HG02571 (cell line): ENCODE measurements around the gene PEX14.

Source experiments
- ATAC-seq: cut with Tn5 transposase; IDR thresholded peaks from one replicate; pipeline ENCODE4 v1.9.1; 2021; ENCODE audit warnings: mild to moderate bottlenecking, moderate library complexity; ENCODE audit not compliant: unreplicated experiment

The PEX14 gene

DNA sequence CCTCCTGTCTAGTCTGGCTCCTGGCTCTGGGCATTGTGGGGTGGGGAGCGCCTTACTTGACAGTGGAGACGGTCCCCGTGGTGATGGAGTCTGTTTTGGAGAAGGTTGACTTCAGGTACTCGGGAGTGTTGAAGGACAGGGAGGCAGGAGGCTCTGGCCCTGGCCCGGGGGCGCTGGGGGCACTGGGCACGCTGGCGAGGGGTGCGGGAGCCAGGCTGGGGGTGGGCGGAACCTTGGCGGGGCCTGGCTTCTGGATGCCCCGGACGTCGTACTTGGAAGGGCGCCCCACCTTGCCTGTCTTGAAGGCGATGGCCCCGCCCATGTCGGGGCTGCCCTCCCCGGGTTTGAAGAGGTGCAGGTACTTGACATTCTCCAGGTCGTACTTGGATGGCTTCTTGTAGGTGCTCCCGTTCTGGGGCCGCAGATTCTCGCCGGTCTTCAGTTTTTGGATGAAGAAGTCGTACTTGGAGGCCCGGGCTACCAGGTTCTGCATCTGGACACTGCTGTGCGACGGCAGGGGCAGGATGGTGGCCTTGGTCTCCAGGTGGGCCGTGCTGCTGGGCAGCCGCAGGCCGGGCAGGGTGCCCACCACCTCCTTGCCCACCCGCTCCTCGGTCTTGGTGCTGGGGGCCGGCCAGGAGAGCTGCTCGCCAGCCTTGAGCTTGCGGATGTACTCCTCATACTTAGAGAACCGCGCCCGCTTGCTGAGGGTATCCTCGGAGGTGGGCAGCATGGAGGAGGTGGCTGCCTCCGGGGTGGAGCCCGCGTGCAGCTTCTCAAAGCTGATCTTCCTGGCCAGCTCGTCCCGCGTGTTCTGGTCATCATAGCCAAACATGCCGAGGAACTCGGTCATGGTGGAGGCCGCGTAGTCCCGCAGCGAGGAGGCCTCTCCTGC, 185.1 kb downstream of the PEX14 start:
- ATAC-seq: no peak

DNA sequence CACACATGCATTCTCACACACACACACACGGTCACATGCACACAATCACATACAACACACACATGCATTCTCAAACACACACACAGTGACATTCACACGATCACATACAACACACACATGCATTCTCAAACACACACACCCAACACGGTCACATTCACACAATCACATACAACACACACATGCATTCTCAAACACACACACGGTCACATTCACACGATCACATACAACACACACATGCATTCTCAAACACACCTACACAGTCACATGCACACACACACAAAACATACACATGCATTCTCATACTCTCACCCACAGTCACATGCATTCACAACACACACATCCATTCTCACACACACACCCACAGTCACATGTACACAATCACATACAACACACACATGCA, 186.7 kb downstream of the PEX14 start:
- no peak for ATAC-seq

DNA sequence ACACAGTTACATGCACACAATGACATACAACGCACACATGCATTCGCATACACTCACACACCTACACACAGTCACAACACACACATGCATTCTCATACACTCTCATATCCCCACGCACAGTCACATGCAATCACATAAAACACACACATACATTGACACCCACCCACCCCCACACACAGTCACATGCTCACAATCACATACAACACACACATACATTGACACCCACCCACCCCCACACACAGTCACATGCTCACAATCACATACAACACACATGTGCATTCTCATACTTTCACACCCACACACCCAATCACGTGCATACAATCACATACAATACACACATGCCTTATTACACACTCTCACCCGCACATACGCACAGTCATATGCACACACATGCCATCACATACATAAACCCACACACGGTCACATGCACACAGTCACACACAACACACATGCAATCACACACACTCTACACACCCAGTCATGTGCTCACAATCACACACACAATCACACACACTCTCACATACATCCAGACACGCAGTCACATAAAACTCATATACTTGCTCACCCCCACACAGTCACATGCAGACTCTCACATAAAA, 187.4 kb downstream of the PEX14 start:
- ATAC-seq: no peak

DNA sequence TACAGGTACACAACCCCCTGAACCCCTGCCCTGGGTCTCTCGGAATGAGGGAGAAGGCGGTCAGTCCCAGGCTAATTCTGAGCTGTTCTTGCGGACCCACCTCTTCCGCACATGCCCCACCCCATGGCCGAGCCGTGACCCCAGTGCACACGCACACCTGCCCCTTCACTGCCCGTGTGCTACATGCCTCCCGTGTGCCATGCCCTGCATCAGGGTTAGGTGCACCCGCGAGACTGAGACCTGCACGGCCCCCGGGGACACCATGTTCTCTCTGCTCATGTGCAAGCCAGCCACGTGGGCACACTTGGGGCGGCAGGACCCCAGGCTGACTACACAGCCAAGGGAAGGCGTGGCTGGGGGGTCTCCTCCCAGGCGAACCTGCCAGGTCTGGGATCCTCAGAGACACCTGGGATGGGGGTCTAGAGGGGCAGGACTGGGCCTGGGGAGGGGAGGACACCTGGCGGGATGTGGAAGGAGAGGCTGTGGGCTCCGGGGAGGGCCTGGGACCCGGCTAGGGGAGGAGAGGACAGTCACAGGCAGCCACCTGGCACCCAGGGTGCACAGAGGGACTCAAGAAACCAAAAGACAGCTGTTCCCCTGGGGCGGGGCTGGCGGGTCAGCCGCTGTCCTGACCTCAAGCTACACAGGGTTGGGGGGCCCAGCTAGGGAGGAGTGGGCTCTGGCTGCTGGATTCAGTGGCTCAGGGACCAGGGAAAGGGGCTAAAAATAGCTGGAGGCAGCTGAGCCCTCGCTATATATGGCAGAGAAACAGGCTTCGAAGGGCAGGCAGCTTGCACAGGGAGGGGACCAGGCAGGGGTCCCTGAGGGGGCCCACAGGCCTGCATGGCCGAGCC, 188.3 kb downstream of the PEX14 start:
- no peak for ATAC-seq

DNA sequence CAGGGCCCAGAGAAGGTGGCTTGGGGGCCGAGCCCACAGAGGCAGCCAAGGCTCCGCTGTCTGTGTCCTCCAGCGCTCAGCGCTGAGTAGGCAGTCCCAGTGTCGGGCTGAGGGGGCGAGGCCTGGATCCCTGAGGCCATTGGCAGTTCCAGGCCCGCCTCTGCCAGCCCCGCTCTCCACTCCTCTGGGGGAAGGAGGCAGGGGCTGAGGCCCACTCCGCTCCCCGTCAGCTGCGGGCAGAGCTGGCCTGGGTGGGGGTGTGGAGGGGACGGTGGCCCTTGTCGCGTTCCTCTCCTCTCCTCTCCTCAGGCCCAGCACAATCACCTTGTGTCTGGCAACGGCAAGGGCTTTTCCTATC, 188.9 kb downstream of the PEX14 start:
- no peak for ATAC-seq

DNA sequence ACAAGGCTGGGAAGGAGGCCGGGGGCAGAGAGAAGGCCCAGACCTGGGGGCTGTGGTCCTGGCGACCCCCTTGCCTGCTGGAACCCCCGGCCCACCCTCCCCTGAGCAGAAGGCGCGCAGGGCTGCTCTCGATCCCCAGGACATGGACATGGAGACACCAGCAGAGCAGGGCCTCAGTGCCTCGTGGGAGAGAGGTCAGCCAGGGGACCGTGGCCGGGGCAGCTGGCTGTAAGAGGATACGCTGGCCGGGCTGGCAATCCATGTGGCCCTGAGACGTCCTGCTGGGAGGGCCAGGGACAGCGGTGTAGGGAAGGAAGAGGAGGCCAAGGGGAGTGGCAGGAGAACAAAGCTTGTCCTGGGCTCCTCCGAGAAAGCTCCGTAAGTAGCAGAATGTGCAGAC, 189.5 kb downstream of the PEX14 start:
- no peak for ATAC-seq

DNA sequence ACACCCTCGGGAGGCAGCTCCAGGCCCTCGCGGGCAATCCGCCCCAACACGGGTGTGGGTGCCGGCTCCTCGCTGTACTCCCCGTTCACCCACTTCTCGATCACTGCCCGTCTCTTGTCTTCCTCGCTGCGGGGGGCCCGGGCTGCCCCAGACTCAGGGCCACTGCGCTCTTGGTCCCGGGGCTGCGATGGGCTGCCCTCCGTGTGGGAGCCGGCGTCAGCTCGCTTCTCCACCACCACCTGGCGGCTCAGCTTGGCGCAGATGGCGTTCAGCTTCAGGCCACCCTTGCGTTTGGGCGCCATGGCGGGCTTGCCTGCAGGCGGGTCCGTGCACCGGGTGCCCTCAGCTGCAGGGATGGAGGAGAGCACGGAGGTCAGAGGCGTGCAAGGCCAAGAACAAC, 190.5 kb downstream of the PEX14 start:
- ATAC-seq: no peak

DNA sequence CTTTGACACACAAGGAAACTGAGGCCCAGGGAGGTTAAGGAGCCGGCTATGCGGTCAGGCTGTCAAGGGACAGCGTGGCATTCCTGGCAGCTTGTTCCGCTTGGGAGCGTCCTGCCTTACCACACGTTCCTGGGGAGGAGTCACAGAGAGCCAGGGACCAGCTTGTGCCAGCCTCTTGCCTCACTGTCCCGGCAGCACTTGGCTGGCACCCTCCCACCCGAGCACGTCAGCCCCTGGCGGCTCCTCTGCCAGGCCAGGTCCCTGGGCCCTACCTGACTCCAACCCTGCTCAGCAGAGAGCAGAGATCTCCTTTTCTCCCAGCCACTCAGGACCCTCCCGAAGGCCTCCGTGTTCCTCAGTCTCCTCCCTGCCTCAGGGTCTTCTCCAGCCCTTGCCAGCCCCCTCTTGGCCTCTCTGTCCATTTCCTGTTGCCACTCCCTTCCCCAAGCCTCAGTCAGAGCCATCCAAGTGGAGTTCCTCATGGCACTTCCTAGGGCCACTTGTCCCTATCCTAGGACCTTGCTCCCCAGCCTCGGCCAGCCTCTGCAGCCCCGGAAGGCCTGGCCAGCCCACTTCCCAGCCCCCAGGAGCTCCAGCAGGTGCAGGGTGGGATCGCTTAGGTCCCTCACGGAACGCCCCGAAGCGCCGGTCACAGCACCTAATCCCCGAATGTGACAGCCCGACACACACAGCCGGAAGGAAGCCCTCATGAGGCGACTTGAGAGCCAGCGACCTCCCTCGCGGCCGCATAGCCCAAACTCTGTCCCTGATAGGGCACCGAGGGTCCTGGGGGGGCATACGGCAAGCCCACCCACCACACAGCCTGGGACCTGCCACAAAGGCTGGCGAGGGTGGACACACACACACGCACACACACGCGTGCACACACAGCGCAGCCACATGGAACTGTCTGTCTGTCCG, 191.4 kb downstream of the PEX14 start:
- ATAC-seq: no peak

DNA sequence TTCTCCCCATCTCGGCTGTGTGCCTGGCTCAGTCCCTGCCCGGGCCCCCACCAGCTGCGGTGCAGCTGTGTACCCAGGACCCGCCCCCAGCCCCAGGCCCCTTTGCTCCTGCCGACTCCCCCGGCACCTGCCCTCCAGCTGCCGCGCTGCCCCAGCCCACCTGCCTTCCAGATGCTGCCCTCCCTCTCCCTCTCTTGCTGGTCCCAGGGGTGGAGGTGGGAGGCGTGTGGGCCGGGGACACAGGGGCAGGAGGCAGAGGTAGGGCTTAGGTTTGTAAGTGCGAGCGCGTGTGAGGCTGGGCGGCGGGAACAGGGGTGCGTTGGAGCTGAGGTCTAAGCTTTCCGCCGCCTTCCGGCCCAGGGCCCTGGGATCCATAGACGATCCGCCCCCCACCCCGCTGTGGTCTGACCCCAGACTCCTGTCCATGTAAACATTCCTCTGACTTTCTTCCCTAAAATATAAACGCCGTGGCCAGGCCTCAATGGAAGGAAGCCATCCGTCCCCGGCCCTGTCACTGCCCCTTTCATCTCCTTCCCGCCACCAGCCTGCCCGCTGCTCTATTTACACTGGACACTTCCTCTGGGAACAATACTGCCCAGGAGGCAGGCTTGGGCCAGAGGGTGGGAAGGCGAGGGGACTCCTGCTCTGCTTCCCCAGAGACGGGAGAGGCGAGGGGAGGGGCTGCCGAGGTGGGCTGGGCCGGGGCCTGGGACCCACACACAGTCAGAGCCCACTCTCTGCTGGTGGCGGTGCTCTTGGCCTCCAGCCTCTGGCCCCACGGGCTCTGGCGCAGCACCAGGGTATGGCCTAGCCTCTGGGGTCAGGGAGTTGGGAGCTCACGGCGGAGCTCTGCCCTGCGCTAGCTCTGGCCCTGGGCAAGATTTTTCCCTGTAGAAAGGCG, 193.4 kb downstream of the PEX14 start:
- ATAC-seq: no peak

DNA sequence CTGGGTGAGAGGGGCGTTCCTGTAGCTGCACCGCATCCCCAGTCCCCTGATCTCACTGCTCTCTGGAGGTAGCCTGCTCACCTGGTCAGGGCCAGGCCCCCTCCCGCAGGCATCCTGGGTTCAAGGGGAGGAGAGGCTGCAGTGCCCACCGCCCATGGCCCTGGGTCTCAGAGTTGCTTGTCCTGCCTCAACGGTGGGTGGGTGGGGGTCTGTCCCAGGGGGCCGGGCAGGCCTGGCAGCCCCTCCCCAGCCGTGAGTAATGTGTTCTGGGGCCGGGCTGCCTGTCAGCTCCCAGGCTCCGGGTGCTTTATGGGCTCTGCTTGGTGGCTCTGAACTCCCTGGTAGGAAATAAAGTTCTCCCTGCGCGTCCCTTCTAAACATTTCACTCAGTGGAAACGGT, 194.8 kb downstream of the PEX14 start:
- no peak for ATAC-seq

DNA sequence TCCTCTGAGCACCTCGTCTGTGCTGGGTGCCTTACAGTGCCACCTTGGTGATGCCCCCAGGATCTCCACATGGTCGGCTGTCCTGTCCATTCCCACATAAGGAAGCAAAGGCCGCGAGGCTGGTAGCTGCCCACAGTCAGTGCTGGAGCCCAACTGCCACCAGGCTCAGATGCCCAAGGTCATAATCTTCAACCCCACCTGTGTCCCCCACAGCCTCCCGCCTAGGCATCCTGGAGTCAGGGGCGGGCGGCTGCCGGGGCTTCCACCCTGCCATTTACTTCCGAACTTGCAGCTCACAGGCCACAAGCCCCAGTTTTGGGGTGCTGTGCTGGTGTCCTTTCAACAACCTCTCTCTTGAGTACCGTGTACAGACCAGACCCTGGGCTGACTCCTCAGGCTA, 195.4 kb downstream of the PEX14 start:
- no peak for ATAC-seq

DNA sequence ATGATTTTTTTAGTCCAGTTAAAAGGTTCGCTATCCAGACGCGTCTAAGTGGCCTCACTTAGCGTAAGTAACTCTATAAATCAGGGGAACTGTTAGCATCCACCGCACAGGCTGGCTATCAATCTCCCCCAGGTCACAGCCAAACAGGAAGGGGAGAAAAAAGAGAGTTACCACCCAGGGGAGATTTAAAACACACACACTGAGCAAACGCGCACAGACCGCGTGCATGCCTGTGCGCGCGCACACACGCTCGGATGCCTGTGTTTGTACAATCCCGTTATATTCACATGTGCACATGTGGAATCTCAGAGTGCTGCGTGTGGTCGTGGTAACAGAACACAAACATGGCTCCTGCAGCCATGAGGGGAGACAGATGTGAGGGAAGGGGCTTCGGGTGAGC, 196.3 kb downstream of the PEX14 start:
- no peak for ATAC-seq

DNA sequence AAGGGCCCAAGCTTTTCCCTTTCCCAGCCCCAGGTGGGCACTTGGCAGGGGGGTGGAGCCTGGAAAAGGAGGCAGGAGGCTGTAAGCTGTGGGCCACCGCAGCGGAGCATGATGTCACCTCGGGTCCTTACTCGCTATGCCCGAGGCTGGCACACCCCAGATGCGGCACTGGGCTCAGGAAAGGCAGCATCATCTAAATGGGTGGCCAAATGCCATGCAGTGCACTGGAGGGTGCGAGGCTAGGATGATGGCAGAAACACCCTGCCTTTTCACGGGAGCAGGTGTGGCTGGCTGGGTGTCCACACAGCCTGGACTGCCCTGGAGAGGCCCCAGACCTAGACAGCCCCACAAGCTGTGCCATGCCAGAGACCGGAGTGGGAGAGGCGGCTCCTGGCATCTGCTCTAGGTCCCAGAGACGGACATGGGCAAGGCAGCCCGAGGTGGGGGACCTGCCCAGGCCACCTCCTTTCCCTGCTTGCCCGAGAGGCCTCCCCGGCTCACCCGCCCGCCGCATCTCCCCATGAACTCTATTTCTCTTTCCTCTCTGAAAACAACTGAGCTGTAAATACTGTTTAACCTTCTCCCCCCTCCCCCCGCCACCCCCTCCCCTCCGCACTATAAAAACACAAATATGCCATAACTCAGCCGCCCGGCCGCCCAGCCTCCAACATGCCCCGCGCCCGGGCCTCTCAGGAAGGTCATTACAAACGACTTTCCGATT, 197.0 kb downstream of the PEX14 start:
- no peak for ATAC-seq

DNA sequence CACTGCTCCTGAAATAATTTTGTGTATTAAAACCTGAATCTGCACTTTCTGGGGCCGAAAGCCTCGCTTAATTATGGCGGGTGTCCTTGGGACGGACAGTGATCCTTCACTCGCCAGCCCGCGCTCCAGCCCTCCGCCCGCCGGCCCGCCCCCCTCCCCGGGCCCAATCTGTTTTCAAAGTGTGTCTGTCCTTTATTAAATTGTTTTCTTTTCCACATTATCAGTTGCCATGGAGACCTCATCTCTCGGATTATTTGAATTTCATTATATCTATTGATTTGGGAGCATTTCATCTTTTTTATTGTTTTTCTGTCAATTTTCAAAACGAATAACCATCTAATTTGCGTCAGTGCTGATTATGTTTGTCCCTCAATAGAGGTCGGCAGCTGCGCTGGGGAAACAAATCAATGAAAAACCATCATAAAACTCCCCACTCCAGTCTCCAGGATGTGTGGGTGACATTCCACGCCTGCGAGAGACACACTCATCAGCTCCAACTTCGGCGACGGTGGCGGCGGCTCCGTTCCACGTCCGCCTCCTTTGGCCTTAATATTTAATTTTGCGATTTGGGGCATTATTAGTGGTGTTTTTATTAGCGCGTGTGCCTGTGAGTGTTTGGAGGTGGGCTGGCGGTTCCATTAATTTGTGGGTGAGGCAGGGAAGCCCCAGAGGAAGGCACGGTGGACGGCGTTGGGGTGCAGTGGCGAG, 197.7 kb downstream of the PEX14 start:
- no peak for ATAC-seq

DNA sequence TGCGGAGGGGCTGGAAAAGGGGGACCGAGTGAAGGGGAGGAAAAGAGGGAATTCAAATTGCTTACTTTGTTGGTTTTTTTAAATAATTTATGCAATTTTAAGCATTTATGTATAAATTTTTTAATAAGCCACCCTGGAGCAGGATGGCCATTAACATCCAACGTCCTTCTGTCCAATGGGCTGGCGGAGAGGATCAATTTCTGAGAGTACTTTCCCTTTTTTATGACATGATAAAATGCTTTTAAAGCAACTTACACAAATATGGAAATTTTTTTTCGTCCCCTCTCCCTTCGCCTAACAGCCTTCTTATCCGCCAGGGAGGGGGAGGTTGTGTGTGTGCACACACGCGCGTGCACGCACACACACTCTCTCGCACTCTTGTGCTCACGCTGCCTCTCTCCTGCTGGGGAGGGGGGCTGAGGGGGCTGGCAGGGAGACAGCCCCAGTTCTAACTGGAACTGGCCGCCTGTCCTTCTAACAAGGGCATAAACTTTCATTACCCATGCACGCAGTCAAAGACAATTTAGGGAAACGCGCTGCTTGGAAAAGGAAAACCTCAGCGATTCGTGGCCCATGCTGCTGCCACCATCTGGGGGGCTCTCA, 198.5 kb downstream of the PEX14 start:
- no peak for ATAC-seq

DNA sequence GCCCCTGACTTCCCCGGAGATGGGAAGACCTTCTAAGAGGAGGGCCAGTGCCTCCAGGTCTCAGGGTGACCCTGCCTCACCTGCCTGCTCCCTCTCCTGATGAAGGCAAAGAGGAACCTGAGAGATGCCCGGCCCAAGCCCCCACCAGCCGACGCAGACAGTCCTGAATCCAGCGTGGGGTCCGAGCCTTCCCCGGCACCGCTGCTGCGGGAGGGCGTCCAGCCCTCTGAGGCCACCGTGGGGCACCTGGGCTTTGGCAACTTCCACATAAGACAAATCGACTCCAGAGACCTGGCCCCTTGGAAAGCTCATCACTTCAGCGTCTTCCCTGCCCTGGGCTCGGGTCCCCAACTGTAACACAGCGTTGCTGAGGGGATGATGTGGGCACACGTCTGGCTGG, 199.5 kb downstream of the PEX14 start:
- ATAC-seq: no peak

DNA sequence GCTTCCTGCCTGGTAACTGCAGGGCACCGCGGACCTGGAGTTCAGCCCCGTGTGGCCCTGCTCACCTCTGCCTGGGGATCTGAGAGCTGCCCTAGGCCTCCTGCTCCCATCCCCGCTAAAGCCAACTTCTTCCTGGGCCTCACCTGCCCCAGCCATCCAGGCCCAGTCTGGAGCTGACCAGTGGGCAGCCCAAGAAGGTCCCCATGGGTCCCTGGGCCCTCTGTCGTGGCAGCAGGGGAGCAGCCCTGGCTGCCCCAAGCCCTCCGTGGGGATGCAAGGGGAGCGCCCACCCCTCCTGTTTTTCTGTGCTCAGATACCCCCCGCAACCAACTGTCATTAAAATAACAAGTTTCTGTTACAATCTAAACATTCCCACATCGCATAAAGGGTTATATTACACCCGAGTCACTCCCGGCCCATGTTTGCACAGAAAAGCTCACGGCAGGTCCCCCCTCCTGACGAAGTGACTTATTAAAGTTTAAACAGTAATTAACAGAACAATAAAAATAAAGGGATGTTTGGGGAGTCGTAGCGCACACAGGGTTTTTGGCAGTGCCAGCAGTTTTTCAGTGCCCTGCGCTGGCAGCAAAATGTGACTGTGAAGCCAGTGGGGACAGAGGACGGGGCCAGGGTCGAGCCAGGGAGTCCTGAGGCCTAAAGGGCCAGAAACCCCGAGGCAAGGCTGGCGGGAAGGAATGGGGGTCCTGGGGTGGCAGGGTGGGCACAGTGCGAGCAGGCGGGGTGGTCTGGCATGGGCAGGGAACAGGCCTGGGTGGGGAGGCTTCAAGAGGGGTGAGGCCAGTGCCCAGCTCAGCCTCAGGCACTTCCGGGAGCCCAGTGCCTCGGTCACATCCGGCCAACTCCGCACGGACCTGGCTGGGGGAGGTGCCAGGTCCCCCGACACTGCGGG, 200.2 kb downstream of the PEX14 start:
- ATAC-seq: no peak
